Mesendoderm (in vitro differentiated cells): ENCODE data around the gene ZDHHC13.

Experiments used
- DNase-seq: peaks from one replicate; pipeline ENCODE4 v3.0.0; 2013
- H2AK5ac ChIP-seq: 2 replicates; pipeline ENCODE4 v1.6.1; 2013; ENCODE audit warnings: low read length, inconsistent platforms
- H2BK120ac ChIP-seq: 2 replicates; pipeline ENCODE4 v1.6.1; 2013; ENCODE audit warnings: low read depth, mild to moderate bottlenecking, low read length, moderate library complexity, mixed read lengths
- H2BK15ac ChIP-seq: replicated peaks from 2 replicates; pipeline ENCODE4 v1.6.1; 2013; ENCODE audit warnings: low read depth, mild to moderate bottlenecking, moderate library complexity
- H2BK5ac ChIP-seq: 2 replicates; pipeline ENCODE4 v1.6.1; 2013; ENCODE audit warnings: low read length, inconsistent platforms
- H3K18ac ChIP-seq: 2 replicates; pipeline ENCODE4 v1.6.1; 2013; ENCODE audit warnings: mild to moderate bottlenecking, low read length, mixed read lengths
- H3K23ac ChIP-seq: one replicate; pipeline ENCODE4 v1.6.1; 2013; ENCODE audit warnings: low read length
- H3K27ac ChIP-seq: 2 replicates; pipeline ENCODE4 v1.5.1; 2013; ENCODE audit warnings: low read depth, mild to moderate bottlenecking, inconsistent platforms, low read length, moderate library complexity
- H3K27me3 ChIP-seq: 2 replicates; pipeline ENCODE4 v1.6.1; 2013; ENCODE audit warnings: low read length, control low read depth, mild to moderate bottlenecking, inconsistent platforms; ENCODE audit not compliant: insufficient read depth, poor library complexity
- H3K36me3 ChIP-seq: 2 replicates; pipeline ENCODE4 v1.6.1; 2013; ENCODE audit warnings: low read length, inconsistent platforms; ENCODE audit not compliant: control insufficient read depth, insufficient read depth
- H3K4ac ChIP-seq: one replicate; pipeline ENCODE4 v1.6.1; 2013; ENCODE audit warnings: low read depth, mild to moderate bottlenecking, low read length, moderate library complexity
- H3K4me1 ChIP-seq: 2 replicates; pipeline ENCODE4 v1.6.1; 2013; ENCODE audit warnings: low read depth, low read length, inconsistent platforms; ENCODE audit not compliant: control insufficient read depth
- H3K4me2 ChIP-seq: 2 replicates; pipeline ENCODE4 v1.6.1; 2013; ENCODE audit warnings: low read length
- H3K4me3 ChIP-seq: 2 replicates; pipeline ENCODE4 v1.5.1; 2013; ENCODE audit warnings: mild to moderate bottlenecking, low read length
- H3K56ac ChIP-seq: one replicate; pipeline ENCODE4 v1.6.1; 2013; ENCODE audit warnings: low read length
- H3K79me1 ChIP-seq: 2 replicates; pipeline ENCODE4 v1.6.1; 2013; ENCODE audit warnings: low read length, inconsistent platforms
- H3K79me2 ChIP-seq: 2 replicates; pipeline ENCODE4 v1.6.1; 2013; ENCODE audit warnings: mild to moderate bottlenecking, low read length; ENCODE audit not compliant: control insufficient read depth, insufficient read depth
- H3K9ac ChIP-seq: 2 replicates; pipeline ENCODE4 v1.6.1; 2013; ENCODE audit warnings: low read length, inconsistent platforms
- H4K5ac ChIP-seq: one replicate; pipeline ENCODE4 v1.6.1; 2013; ENCODE audit warnings: low read length
- H4K8ac ChIP-seq: one replicate; pipeline ENCODE4 v1.6.1; 2013; ENCODE audit warnings: low read depth, mild to moderate bottlenecking, control low read depth, low read length, moderate library complexity
- WGBS: extraction: QIAGEN DNeasy Blood & Tissue Kit; methylation state at CpG from one replicate; pipeline ENCODE4 v1.1.7; 2013; ENCODE audit warnings: low lambda C conversion rate, missing lambda C conversion rate; ENCODE audit not compliant: insufficient coverage; ENCODE audit errors: extremely low coverage; 5-methylcytosine and 5-hydroxymethylcytosine counted together

The ZDHHC13 gene

DNA sequence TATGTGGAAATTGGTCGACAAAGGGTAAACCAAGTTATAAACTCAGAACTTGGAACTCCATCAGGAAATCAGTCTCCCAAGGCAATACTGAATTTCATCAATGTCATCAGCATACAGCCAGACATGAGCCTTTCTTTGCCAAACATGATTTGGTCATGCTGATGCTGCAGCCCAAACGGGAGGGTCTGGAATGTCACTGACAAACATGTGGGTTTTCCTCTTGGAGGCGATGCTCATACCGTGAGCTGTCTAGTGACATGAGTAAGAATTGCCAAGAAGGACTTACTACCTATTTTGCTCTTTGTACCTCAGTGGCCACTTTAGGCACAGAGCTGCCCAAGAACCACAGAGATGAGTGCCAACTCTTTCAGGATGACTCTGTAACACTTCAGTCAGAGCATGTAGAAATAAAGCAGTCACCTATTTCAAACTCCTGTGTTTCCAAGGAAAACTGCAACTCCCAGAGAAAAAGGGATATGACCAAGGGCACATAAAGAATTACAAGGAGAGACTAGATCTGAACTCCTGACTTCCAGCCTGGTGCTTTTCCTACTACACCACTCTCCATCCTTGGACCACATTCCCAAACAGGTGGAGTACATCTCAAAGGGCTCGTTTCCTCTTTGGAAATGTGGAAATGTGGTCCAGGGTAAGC lies 32.2 kb upstream of the ZDHHC13 start:
- Histone ChIP-seq H3K4me1 (no peaks in the 10 kb centered on the region), H3K56ac (no peak overlapping the region), H2BK5ac (no peak overlapping the region), H4K8ac (no peak overlapping the region), H3K36me3 (no peaks in the 10 kb centered on the region), H3K4me3 (no peak overlapping the region), H3K79me2 (no peaks in the 10 kb centered on the region), H3K23ac (no peak overlapping the region), H3K79me1 (no peaks in the 10 kb centered on the region), H3K4me2 (no peak overlapping the region), H2BK120ac (no peak overlapping the region), H4K5ac (no peak overlapping the region), H3K27me3 (no peaks in the 10 kb centered on the region), H2BK15ac (no peak overlapping the region), H2AK5ac (no peak overlapping the region), H3K4ac (no peak overlapping the region), H3K18ac (no peak overlapping the region), H3K27ac (no peak overlapping the region), H3K9ac (no peak overlapping the region)
- no CpG with 5 or more reads among the region's 5 CpGs for WGBS
- no peak for DNase-seq

DNA sequence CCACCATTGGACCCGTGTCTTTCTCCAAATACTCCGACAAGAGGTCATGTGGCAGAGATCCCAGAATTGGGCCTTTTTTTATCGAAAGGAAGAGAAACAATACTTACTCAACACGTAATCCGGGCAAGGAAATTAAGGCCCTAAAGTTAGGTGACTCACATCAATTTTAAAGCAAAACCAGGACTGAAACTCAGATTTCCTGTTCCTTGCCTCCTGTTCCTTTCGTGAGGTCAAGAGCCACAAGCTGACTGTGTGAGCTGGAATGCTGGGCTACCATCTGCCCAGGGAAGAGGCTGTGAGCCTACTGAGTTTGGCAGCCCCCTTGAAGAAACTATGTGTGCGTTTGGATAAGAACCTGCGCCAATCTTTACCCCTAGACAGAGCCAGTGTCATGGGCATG lies 29.3 kb upstream of the ZDHHC13 start:
- Histone ChIP-seq H3K23ac (no peak overlapping the region), H2AK5ac (no peak overlapping the region), H3K4me1 (no peaks in the 10 kb centered on the region), H2BK15ac (no peak overlapping the region), H3K4me2 (no peak overlapping the region), H3K4ac (no peak overlapping the region), H2BK120ac (no peak overlapping the region), H3K56ac (no peak overlapping the region), H3K4me3 (no peak overlapping the region), H4K8ac (no peak overlapping the region), H3K27ac (no peak overlapping the region), H2BK5ac (no peak overlapping the region), H4K5ac (no peak overlapping the region), H3K27me3 (no peaks in the 10 kb centered on the region), H3K79me2 (no peaks in the 10 kb centered on the region), H3K79me1 (no peaks in the 10 kb centered on the region), H3K36me3 (no peaks in the 10 kb centered on the region), H3K9ac (no peak overlapping the region), H3K18ac (no peak overlapping the region)
- WGBS = no CpG with 5 or more reads among the region's 8 CpGs
- DNase-seq = no peak

DNA sequence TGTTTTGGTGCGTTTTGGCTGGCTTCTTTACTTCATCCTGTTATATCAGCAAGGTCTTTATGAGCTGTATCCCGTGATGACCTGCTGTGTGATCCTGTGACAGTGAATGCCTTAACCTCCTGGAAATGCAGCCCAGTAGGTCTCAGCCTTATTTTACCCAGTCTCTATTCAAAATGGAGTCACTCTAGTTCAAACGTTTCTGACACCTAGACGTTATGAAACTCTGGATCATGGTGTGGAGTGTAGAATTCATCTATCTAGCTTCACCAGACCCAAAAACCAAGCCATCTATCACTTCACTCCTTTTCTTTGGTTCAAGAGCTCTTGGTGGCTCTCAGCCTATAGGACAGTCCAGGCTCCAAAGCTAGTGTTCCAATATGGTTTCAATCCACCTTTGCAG lies 28.2 kb upstream of the ZDHHC13 start:
- H3K4me3 ChIP-seq = no peak overlapping the region
- no peak overlapping the region for H3K18ac ChIP-seq
- no peak overlapping the region for H3K9ac ChIP-seq
- no peaks in the 10 kb centered on the region for H3K79me1 ChIP-seq
- H2BK120ac ChIP-seq = no peak overlapping the region
- no peak overlapping the region for H4K5ac ChIP-seq
- no peak overlapping the region for H2BK5ac ChIP-seq
- DNase-seq = no peak
- no peak overlapping the region for H3K27ac ChIP-seq
- H3K79me2 ChIP-seq = no peaks in the 10 kb centered on the region
- H2AK5ac ChIP-seq = no peak overlapping the region
- no peak overlapping the region for H4K8ac ChIP-seq
- no peak overlapping the region for H2BK15ac ChIP-seq
- no peaks in the 10 kb centered on the region for H3K27me3 ChIP-seq
- no peaks in the 10 kb centered on the region for H3K36me3 ChIP-seq
- no peaks in the 10 kb centered on the region for H3K4me1 ChIP-seq
- WGBS = no CpG with 5 or more reads among the region's 4 CpGs
- H3K4me2 ChIP-seq = no peak overlapping the region
- no peak overlapping the region for H3K4ac ChIP-seq
- H3K23ac ChIP-seq = no peak overlapping the region
- H3K56ac ChIP-seq = no peak overlapping the region

DNA sequence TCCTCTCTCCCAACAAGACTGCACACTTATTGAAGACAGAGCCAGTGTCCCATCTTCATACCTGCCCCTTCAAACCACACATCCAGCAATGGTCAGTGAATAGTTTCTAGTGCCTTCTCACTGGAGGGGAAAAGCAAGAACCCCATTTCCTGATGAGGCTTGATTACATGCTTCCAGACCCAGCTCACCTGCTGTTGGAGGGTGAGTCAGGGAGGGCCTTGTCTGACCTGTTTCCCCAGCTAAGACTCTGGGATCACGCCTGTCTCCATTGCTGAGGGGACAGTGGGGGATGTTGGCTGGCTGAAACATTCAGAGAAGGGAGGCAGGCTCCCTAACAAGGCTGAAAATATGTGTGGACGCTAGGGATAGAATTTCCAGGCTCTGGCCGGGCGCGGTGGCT lies 27.5 kb upstream of the ZDHHC13 start:
- Histone ChIP-seq H2AK5ac (no peak overlapping the region), H3K27me3 (no peaks in the 10 kb centered on the region)
- no CpG with 5 or more reads among the region's 5 CpGs for WGBS

DNA sequence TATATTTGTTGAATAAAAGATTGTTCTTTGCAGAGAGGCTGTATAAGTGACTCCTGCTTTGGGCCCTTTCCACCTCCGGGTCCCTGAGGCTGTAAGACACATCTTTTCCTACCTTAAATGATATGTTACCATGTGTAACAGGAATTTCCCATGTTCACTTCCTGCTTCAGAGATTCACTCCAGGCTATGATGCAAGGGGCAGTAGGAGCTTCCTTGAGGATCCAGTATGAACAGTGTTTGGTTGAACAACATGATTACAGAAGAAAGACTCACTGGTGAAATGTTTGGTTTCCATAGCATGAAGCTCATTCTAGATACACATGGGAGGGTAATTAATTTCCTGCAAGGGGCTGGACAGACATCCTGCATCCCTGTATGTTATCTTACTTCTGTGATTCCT lies 25.6 kb upstream of the ZDHHC13 start:
- H4K5ac ChIP-seq = no peak overlapping the region
- H4K8ac ChIP-seq = no peak overlapping the region
- no CpG with 5 or more reads among the region's 1 CpG for WGBS

More for the DNA sequence above, 27.5 kb upstream of the ZDHHC13 start:
- no peaks in the 10 kb centered on the region for H3K36me3 ChIP-seq
- no peak overlapping the region for H3K56ac ChIP-seq
- H3K18ac ChIP-seq = no peak overlapping the region
- H2BK15ac ChIP-seq = no peak overlapping the region
- no peak overlapping the region for H4K5ac ChIP-seq
- no peak overlapping the region for H3K4ac ChIP-seq
- H3K4me2 ChIP-seq = no peak overlapping the region
- no peak overlapping the region for H2BK5ac ChIP-seq
- no peaks in the 10 kb centered on the region for H3K4me1 ChIP-seq
- H2BK120ac ChIP-seq = no peak overlapping the region
- no peak overlapping the region for H4K8ac ChIP-seq
- H3K79me1 ChIP-seq = no peaks in the 10 kb centered on the region
- no peak overlapping the region for H3K23ac ChIP-seq
- no peak overlapping the region for H3K4me3 ChIP-seq
- H3K9ac ChIP-seq = no peak overlapping the region
- no peaks in the 10 kb centered on the region for H3K79me2 ChIP-seq
- no peak overlapping the region for H3K27ac ChIP-seq
- DNase-seq = no peak

DNA sequence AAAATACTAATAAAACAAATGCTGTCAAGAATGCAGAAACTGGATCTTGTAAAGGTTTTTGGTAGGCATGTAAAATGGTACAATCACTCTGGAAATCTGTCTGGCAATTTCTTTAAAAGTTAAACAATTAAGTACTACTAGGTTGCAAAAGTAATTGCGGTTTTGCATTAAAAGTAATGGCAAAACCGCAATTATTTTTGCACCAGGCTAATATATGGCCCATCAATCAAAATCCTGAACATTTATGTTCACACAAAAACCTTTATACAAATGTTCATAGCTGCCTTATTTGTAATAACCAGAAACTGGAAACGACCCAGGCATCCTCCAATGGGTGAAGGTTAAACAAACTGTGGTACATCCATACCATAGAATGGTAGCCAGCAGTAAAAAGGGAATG lies 24.6 kb upstream of the ZDHHC13 start:
- no peak overlapping the region for H2BK15ac ChIP-seq
- H3K18ac ChIP-seq = no peak overlapping the region
- H3K9ac ChIP-seq = no peak overlapping the region
- no peak overlapping the region for H3K27ac ChIP-seq
- H3K23ac ChIP-seq = no peak overlapping the region
- H3K4ac ChIP-seq = no peak overlapping the region
- H2BK5ac ChIP-seq = no peak overlapping the region
- no peaks in the 10 kb centered on the region for H3K27me3 ChIP-seq
- no peak overlapping the region for H2BK120ac ChIP-seq
- no CpG with 5 or more reads among the region's 3 CpGs for WGBS
- no peak overlapping the region for H4K5ac ChIP-seq
- H3K4me1 ChIP-seq = no peaks in the 10 kb centered on the region
- no peak overlapping the region for H4K8ac ChIP-seq
- H3K56ac ChIP-seq = no peak overlapping the region
- DNase-seq = no peak
- no peak overlapping the region for H3K4me2 ChIP-seq
- no peaks in the 10 kb centered on the region for H3K79me1 ChIP-seq
- no peak overlapping the region for H3K4me3 ChIP-seq
- no peaks in the 10 kb centered on the region for H3K79me2 ChIP-seq
- no peak overlapping the region for H2AK5ac ChIP-seq
- H3K36me3 ChIP-seq = no peaks in the 10 kb centered on the region

More for the DNA sequence above, 25.6 kb upstream of the ZDHHC13 start:
- Histone ChIP-seq H2BK120ac (no peak overlapping the region), H3K56ac (no peak overlapping the region), H3K27me3 (no peaks in the 10 kb centered on the region), H3K27ac (no peak overlapping the region), H3K9ac (no peak overlapping the region), H2AK5ac (no peak overlapping the region), H3K36me3 (no peaks in the 10 kb centered on the region), H3K18ac (no peak overlapping the region), H3K79me2 (no peaks in the 10 kb centered on the region), H3K4me3 (no peak overlapping the region), H2BK15ac (no peak overlapping the region), H3K4me2 (no peak overlapping the region), H3K4me1 (no peaks in the 10 kb centered on the region), H3K23ac (no peak overlapping the region), H2BK5ac (no peak overlapping the region), H3K79me1 (no peaks in the 10 kb centered on the region), H3K4ac (no peak overlapping the region)
- DNase-seq = no peak
